ENCODE data around the gene COTL1. TPM values are rescaled to one million over a fixed set of nuclear protein-coding genes. Genes with fewer than 3 reads are reported as not detected.

COTL1 gene
- total RNA-seq, 1 experiment from 2014 or later, result 102 TPM

- TF ChIP-seq ZNF512 (CRISPR knock-in tag; IDR thresholded peaks at IDR 0.05; ENCODE audit: borderline replicate concordance), result no peak
- no peak for TF ChIP-seq SP1 (CRISPR knock-in tag; conservative IDR thresholded peaks at IDR 0.05)
- no peak for TF ChIP-seq HMGA2 (CRISPR knock-in tag; IDR thresholded peaks at IDR 0.05)
Measured at GRCh38 chr16:84571506-84571905, 46.4 kb downstream of the COTL1 start (continued).

- no peak overlapping the region for H3K4me3 Mint-ChIP-seq
- peaks cover 24% of the 10 kb centered on the region for H3K36me3 Mint-ChIP-seq
- no peak for DNase-seq (ENCODE audit: low spot score)
- H3K4me1 Mint-ChIP-seq, result peaks cover 22% of the 10 kb centered on the region
- no peak for ATAC-seq
- H3K27me3 Mint-ChIP-seq (ENCODE audit: low read depth), result no peaks in the 10 kb centered on the region
- H3K9me3 Mint-ChIP-seq, result peaks cover 10% of the 10 kb centered on the region
- CTCF ChIA-PET, result interaction anchor here (0.6 kb wide), 1 partner anchor 61 kb away, joined by 3 read pairs; no protein-coding TSS in a partner anchor
- no peak overlapping the region for H3K27ac Mint-ChIP-seq
- POLR2A ChIA-PET, result no interaction called here
- no peak for TF ChIP-seq E2F4 (CRISPR knock-in tag; IDR thresholded peaks at IDR 0.05; ENCODE audit: borderline replicate concordance, low read depth)
- no peak for TF ChIP-seq ZSCAN18 (CRISPR knock-in tag; IDR thresholded peaks at IDR 0.05)
- TF ChIP-seq ZNF263 (CRISPR knock-in tag; IDR thresholded peaks at IDR 0.05; ENCODE audit: low read depth), result no peak
- TF ChIP-seq MAX (CRISPR knock-in tag; IDR thresholded peaks at IDR 0.05), result no peak
Measured at GRCh38 chr16:84570739-84571403, 47.0 kb downstream of the COTL1 start.

GRCh38 chr16:84569382-84569987, 48.4 kb downstream of the COTL1 start:
- Mint-ChIP-seq H3K4me1 (peaks cover 30% of the 10 kb centered on the region), H3K4me3 (no peak overlapping the region), H3K36me3 (peaks cover 24% of the 10 kb centered on the region), H3K27ac (no peak overlapping the region), H3K9me3 (peaks cover 10% of the 10 kb centered on the region), H3K27me3 (ENCODE audit: low read depth) (no peaks in the 10 kb centered on the region)
- ATAC-seq (no peak), DNase-seq (ENCODE audit: low spot score) (no peak)
- ChIA-PET CTCF (interaction anchor here (0.9 kb wide), 1 partner anchor 49 kb away, joined by 3 read pairs; no protein-coding TSS in a partner anchor), POLR2A (interaction anchor here (0.7 kb wide), 1 partner anchor 24 kb away, joined by 3 read pairs; no protein-coding TSS in a partner anchor)
- TF ChIP-seq ZBTB21 (CRISPR knock-in tag; IDR thresholded peaks at IDR 0.05; ENCODE audit: borderline replicate concordance) (no peak), ATF6 (CRISPR knock-in tag; IDR thresholded peaks at IDR 0.05) (no peak), ZNF232 (CRISPR knock-in tag; IDR thresholded peaks at IDR 0.05) (no peak), ATF2 (CRISPR knock-in tag; IDR thresholded peaks at IDR 0.05; ENCODE audit: borderline replicate concordance, low read depth) (no peak), ZNF512 (CRISPR knock-in tag; IDR thresholded peaks at IDR 0.05; ENCODE audit: borderline replicate concordance) (no peak), JAZF1 (CRISPR knock-in tag; IDR thresholded peaks at IDR 0.05) (no peak), ZSCAN18 (CRISPR knock-in tag; IDR thresholded peaks at IDR 0.05) (no peak), SMAD3 (CRISPR knock-in tag; IDR thresholded peaks at IDR 0.05; ENCODE audit: borderline replicate concordance) (no peak), ZMAT4 (CRISPR knock-in tag; IDR thresholded peaks at IDR 0.05) (no peak), CTCF (IDR thresholded peaks at IDR 0.05) (no peak), ZNF416 (CRISPR knock-in tag; IDR thresholded peaks at IDR 0.05) (no peak)

Data from WTC11 (cell line).